Neural progenitor cell (in vitro differentiated cells): Measurements from ENCODE around the gene LRRC18.

Experiments
- CTCF ChIP-seq: fragments of 200-600 bp; sonication (generic); IDR thresholded peaks from 2 replicates; pipeline ENCODE4 v1.5.1; 2017; ENCODE audit warnings: antibody characterized with exemption, mild to moderate bottlenecking
- EZH2 ChIP-seq: fragments of 200-600 bp; sonication (generic); IDR thresholded peaks from 2 replicates; pipeline ENCODE4 v1.6.1; 2017; ENCODE audit warnings: antibody characterized with exemption, mild to moderate bottlenecking, moderate library complexity
- EZH2phosphoT487 ChIP-seq: fragments of 200-600 bp; sonication (generic); IDR thresholded peaks from 2 replicates; pipeline ENCODE4 v1.6.1; 2017; ENCODE audit warnings: antibody characterized with exemption

- TF ChIP-seq CTCF (no peak), EZH2phosphoT487 (no peak), EZH2 (no peak)
Observed at GRCh38 chr10:48964038-48964437, 24.4 kb upstream of the LRRC18 start.
